IPS DF 4.7 (cell line): ENCODE results near the gene ITGA2B.
"Not testable (repeated sequence)": the region's sequence is repeated elsewhere in the genome, so short reads cannot be mapped to it uniquely, and the experiment has no call there.

ENCODE experiments used
- DNase-seq: peaks from one replicate; pipeline ENCODE4 v3.0.0-alpha.2; 2013; ENCODE audit warnings: low spot score; ENCODE audit errors: extremely low read depth

Gene ITGA2B

DNA sequence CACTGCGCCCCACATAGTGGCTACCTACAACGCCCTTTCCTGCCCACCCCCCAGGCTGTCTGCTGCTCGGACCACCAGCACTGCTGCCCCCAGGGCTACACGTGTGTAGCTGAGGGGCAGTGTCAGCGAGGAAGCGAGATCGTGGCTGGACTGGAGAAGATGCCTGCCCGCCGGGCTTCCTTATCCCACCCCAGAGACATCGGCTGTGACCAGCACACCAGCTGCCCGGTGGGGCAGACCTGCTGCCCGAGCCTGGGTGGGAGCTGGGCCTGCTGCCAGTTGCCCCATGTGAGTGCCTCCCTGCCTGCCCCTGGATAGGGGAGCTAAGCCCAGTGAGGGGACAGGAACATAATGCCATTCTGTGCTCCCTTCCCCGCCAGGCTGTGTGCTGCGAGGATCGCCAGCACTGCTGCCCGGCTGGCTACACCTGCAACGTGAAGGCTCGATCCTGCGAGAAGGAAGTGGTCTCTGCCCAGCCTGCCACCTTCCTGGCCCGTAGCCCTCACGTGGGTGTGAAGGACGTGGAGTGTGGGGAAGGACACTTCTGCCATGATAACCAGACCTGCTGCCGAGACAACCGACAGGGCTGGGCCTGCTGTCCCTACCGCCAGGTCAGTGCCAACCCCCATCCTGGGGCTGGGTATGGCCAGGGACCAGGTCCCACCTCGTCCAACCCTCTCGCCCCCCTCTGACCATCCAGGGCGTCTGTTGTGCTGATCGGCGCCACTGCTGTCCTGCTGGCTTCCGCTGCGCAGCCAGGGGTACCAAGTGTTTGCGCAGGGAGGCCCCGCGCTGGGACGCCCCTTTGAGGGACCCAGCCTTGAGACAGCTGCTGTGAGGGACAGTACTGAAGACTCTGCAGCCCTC lies 37.3 kb downstream of the ITGA2B start:
- no peak for DNase-seq

DNA sequence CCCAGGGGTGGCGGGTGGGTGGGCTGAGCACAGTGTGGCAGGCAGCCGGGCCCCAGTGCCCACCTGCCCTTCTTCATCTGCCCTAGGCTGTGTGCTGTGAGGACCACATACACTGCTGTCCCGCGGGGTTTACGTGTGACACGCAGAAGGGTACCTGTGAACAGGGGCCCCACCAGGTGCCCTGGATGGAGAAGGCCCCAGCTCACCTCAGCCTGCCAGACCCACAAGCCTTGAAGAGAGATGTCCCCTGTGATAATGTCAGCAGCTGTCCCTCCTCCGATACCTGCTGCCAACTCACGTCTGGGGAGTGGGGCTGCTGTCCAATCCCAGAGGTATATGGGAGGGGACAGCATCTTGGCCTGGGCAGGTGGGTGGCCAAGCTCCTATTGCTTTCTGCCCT lies 38.0 kb downstream of the ITGA2B start:
- no peak for DNase-seq

DNA sequence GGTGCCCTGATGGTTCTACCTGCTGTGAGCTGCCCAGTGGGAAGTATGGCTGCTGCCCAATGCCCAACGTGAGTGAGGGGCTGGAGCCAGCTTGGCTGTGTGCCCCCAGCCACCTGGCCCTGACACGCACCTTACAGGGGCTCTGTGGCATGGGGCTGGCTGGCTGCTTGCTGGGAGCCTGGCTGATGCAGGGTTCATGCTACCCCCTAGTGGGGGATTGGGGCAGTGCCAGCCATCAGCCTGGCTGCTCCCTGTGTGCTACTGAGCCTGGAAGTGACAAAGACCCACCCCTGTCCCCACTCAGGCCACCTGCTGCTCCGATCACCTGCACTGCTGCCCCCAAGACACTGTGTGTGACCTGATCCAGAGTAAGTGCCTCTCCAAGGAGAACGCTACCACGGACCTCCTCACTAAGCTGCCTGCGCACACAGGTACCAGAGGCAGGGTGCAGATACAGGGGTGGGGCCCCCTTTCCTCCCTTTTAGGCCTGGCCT lies 38.7 kb downstream of the ITGA2B start:
- DNase-seq, result no peak

DNA sequence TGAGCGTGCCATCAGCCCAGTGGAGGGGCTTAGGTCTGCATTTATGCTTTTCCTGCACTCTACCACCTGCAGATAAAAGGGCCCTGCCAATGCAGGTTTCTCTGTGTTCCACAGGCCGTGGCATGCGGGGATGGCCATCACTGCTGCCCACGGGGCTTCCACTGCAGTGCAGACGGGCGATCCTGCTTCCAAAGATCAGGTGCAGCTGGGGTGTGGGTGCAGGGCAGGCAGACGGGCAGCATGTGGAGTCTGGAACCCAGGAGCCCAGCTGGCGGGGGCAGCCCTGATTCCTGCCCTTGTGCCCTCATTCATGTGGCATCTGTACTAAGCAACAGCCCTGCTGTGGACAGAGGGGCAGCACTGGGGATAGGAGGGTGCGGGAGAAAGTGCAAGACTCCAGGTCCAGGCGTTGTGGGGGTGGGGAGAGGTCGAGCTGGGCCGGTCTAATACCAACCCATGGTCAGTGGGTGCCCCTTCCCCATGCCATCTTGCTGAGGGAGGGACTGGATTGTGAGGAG lies 39.8 kb downstream of the ITGA2B start:
- DNase-seq, result no peak

DNA sequence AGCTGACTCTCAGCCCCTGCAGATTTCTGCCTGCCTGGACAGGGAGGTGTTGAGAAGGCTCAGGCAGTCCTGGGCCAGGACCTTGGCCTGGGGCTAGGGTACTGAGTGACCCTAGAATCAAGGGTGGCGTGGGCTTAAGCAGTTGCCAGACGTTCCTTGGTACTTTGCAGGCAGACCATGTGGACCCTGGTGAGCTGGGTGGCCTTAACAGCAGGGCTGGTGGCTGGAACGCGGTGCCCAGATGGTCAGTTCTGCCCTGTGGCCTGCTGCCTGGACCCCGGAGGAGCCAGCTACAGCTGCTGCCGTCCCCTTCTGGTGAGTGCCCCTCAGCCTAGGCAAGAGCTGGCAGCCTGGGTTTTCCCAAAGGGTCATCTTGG lies 40.5 kb downstream of the ITGA2B start:
- DNase-seq, result no peak

DNA sequence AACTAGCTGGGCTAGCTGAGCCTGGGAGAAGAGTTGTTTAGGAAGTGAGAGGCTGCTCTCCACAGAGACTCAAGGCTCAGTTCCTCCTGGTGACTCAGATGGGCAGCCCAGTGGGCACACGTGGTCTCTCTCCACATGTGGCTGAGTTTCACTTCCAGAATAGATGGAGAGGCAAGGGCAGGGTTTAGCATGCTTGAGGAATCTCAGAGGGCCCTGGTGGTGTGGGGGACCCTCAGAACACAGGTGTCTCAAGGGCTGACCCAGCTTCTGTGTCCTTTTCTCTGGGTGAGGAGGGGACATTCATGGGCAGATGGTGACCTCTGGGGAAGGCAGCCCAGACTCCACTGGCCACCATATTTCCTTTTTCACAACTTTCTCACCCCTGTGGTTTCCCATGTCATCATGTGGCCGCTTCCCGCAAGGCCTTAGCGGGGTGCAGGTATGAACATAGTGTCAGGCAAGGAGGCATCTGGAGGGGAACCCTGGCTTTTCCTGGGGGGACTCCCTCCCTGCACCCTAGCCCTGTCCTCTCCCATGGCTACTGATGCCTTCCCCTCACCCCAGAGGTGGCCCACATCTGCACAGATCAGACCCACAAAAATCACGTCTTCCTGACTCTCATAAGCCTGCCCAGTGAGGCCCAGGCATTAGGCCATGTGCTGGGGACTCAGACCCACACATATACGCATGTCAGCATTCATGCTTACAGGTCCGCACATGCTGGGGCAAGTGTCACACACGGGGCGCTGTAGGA lies 41.0 kb downstream of the ITGA2B start:
- DNase-seq, result no peak

DNA sequence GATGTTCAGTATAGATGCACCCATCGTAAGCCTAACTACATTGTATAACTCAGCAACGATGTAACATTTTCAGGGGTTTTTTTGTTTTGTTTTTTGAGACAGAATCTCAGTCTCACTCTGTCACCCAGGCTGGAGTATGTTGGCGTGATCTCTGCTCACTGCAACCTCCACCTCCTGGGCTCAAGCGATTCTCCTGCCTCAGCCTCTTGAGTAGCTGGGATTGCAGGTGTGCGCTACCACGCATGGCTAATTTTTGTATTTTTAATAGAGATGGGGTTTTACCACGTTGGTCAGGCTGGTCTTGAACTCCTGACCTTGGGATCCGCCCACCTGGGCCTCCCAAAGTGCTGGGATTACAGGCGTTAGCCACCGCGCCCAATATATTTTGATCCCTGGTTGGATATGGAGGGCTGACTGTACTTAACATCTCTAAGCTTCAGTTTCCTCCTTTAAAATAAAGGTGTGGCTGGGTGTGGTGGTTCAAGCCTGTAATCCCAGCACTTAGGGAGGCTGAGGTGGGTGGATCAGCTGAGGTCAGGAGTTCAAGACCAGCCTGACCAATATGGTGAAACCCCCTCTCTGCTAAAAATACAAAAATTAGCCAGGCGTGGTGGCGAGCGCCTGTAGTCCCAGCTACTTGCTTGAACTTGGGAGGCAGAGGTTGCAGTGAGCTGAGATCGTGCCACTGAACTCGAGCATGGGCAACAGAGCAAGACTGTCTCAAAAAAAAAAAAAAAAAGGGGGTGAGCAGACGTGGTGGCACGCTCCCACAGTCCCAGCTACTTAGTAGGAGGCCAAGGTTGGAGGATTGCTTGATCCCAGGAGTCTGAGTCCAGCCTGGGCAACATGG lies 42.0 kb downstream of the ITGA2B start:
- not testable (repeated sequence) for DNase-seq

DNA sequence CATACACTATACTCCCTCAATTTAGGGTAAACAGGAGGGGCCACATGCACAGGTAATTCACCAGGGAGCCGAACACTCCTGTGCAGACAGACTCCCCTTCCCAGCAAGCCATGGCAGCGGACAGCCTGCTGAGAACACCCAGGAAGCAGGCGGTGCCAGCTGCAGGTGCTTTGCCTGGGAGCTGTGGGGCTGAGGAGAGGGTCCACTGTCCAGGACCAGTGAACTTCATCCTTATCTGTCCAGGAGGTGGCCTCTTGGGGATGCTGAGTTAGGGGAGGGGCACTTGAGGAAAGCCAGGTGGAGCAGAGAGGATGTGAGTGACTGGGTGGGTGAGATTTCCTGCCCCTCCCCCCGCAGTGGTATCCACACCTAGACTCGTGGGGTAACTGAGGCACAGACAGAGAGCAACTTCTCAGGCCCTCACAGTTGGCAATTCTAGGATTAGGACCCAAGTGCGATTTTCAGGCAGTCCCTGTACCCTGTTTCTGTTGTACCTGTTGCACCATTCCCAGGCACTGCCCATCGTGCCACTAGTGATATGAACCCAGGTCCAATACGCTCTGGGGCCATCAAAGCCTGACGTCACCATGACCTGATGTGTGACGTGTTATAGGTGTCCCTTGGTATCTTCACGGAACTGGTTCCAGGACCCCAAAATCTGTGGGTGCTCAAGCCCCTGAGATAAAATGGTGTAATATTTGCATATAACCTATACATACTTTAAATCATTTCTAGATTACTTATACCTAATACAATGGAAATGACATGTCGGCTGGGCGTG lies 43.2 kb downstream of the ITGA2B start:
- no peak for DNase-seq

DNA sequence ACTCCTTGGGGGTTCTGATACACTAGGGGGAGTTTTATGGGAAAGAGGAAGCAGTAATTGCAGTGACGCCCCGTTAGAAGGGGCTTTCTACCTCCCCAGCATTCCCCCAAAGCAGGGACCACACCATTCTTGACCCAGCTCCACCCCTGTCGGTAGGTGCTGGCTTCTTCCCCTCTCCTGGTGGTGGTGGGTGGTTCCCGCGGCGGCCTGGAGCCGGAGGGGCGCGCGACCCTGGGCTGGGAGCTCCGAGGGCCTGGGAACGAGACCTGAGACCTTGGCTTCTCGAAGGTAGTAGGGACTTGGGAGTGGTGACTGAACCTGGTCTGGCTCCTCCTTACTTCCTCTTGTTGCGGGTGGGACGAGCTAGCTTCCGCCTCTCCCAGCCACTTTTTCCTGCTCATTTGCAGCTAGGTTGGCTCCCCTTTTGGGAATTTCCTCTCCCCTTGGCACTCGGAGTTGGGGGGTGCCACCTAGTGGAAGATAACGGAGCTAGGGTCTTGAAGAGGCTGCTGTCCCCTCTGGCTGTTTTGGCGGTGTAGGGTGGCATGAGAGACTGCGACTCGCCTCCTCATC lies 43.9 kb downstream of the ITGA2B start:
- DNase-seq, result no peak

DNA sequence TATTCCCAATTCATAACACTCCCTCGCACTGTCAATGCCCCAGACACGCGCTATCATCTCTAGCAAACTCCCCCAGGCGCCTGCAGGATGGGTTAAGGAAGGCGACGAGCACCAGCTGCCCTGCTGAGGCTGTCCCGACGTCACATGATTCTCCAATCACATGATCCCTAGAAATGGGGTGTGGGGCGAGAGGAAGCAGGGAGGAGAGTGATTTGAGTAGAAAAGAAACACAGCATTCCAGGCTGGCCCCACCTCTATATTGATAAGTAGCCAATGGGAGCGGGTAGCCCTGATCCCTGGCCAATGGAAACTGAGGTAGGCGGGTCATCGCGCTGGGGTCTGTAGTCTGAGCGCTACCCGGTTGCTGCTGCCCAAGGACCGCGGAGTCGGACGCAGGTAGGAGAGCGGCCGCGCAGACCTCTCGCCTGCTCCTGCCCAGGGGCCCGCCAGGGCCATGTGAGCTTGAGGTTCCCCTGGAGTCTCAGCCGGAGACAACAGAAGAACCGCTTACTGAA lies 44.5 kb downstream of the ITGA2B start, which contains the start of gene GRN:
Gene GRN (plus strand): TSS at position 364 of the 515 bp plus-strand sequence. CDS start 3,863 bp downstream, outside the sequence.
- peak; percentile 93 for DNase-seq

DNA sequence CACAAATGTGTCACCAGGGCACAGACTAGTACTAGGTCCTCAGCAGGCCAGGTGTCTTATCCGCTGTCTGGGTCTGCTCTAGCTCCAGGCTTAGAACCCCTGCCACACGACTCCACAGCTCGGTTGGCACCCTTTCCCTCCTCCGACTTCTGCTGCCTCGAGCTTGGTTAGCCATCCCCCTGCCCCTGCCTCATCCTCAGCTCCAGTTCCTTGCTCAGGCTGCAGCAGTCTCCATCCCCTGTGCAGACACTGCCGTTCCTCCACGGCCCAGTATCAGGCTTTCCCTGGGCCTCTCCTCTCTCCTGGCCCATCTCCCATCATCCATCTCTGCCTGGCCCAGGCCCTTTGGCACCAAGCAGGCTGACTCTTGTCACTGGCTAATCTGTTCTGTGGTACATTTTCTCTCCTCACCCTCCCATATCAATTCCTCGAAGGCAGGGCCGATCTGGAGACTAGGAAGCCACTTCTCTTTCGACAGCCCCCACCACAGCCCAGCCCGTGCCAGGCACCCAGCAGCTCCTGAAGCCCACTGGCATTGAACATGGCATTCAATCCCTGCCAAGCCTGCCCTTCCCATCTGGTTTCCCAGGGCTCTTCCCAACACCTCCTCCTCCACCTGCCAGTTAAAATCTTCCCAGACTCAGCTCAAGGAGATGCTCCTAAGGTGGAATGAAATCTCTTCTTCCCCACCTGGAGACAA lies 45.8 kb downstream of the ITGA2B start:
- DNase-seq, result no peak

DNA sequence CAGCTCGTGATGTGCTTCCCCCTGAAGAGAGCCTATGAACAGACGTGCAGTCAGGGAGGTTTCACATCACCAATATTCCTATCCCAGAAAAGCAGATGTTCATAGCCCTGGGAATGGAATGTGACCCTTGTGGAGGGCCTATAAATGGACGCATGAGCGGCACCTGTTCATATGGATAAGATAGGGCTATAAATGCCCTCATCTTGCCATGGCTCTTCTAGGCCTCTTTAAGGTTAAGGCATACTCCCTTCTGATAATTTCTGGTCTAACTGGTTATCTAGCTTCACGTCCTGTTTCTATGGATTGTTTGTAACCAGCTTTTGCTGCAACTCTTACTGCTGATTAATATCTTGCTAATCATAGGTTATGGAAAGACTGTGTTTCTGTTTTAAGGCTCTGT lies 48.9 kb downstream of the ITGA2B start:
- DNase-seq, result not testable (repeated sequence)

DNA sequence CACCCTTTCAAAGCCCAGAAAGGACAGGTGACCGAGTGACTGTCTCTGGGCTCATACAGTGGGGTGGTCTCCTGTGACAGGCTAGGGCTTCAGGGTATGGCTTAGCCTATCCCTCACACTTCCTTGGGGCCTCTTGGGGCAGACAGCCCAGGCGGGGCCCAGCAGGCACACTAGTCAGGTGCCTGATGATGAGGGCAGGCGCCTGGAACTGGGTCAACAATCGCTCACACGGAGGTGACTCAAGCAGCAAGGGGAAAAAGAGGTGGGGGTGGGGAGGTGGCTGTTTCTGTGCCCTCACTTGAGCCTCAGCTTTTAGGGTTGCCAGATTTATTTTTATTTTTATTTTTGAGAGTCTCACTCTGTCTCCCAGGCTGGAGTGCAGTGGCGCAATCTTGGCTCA lies 50.7 kb downstream of the ITGA2B start:
- DNase-seq, result no peak

DNA sequence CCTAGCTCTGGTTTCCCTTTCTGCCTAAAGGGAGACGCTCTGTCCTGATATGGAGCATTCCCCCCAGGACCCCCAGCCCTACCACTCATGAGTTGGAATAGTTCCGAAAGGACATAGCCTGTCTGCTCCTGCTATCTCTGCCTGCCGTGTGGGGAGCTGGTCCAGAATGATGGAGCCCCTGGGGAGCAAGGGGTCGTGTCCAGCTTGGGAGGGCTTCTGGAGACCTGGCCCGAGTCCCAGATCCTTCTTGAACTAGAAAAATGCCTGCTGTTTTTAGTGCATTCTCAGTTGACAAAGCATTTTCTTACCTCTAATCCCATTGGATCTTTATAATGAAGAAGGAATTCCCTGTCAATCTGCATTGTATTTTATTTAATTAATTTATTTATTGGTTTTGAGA lies 53.5 kb downstream of the ITGA2B start:
- no peak for DNase-seq

DNA sequence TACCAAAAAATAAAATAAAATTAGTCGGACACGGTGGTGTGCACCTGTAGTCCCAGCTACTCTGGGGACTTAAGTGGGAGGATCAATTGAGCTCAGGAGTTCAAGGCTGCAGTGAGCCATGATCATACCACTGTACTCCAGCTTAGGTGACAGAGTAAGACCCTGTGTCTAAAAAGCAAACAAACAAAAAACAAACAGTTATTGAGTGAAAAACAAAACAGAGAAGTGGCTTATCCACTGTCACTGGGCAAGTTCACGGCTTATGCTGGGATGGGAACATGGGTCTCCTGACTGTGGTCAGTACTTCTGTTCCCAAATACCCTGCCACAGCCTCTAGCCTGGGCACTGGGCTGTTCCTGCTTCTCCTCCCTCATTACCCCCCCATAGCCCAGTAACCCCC lies 53.9 kb downstream of the ITGA2B start:
- DNase-seq, result no peak

DNA sequence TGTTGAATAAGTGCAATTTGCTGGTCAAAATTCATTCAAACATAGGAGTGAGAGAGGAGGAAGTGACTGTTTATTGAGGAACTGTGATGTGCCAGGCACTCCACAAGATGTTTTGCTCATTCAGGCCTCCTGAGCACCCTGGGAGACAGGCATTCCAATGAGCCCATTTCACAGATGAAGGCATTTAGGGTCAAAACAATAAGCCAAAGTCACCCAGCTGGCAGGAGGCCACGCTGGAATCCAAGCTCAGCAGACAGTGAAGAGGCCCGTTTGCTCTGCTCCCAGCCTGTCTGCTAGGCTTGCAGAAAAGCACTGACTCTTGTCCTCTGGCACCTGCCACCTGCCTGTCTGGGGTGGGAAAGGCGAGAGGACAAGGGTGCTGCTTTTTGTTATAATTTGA lies 54.7 kb downstream of the ITGA2B start:
- DNase-seq, result no peak

DNA sequence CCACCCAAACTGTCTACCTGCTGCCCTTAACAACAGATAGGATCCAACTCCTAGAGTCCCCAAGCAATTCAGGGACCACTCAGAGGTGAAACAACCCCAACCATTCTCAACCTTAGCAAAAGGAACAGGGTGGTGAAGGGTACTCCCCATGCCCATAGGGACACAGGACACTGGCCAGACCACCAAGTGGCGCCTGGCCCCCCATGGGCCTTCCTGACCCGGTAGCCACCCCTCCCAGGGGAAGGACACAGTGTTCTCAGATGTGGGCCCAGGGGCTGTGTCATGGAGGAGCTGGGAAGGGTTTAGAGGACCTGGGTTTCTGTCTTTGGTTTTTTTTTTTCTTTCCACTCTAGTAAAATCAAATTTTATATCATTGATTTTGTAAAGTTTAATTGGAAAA lies 55.1 kb downstream of the ITGA2B start:
- no peak for DNase-seq

DNA sequence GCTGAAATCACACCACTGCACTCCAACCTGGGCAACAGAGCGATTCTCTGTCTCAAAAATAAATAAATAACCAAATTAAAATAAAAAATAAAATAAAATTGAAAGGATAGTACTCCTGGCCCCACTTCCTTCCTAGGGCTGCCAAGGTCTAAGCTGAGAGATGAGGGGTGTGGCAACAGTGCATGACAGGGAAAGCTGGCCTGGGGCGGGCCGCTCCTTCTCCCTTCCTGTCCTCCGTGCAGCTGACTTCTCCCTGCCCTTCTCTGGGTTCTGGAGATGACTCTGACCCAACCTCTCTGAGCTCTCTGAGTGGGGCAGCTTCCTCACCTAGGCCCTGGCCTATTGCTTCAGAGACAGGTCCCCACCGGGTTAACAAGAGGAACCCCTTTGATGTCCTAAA lies 56.1 kb downstream of the ITGA2B start:
- DNase-seq, result no peak

DNA sequence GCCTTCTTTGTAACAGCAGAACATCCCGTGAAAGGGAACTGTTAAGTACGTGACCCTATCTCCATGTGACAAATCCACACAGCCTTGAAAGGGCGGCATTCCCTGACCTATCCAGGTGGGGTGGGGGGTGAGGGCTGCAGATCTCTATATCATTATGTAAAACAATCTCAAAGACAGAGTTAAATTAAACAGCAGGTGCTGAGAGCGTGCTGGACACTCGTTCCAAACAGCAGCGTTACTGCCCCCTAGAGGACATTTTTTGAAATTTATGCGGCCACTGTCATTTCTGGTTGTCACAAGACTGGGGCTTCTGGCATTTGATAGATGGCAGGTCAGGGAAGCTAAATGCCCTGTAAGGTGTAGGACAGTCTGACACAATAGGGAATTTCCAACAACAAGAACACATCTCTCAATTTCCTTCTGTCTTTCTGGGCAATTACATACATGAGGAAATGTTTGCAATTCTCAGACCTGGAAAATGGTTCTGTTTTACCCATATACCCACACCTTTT lies 58.1 kb downstream of the ITGA2B start:
- DNase-seq, result no peak
